BE2C (cell line): Measurements from ENCODE around the gene TRDMT1.

Experiments
- DNase-seq: peaks from one replicate; pipeline ENCODE4 v3.0.0-alpha.2; 2020
- H3K27me3 ChIP-seq: fragments of 250-450 bp; sonication (Bioruptor Pico); 2 replicates; pipeline ENCODE4 v1.5.1; 2020; ENCODE audit warnings: mild to moderate bottlenecking
- H3K36me3 ChIP-seq: fragments of 250-450 bp; sonication (Bioruptor Pico); 2 replicates; pipeline ENCODE4 v1.5.1; 2020; ENCODE audit warnings: mild to moderate bottlenecking
- H3K4me1 ChIP-seq: fragments of 250-450 bp; sonication (Bioruptor Pico); 2 replicates; pipeline ENCODE4 v1.5.1; 2020
- H3K4me3 ChIP-seq: 2 replicates; pipeline ENCODE4 v1.5.1; 2011; ENCODE audit warnings: low read depth, low read length
- H3K9me3 ChIP-seq: fragments of 250-450 bp; sonication (Bioruptor Pico); 2 replicates; pipeline ENCODE4 v1.5.1; 2020
- CTCF ChIP-seq: IDR thresholded peaks from 2 replicates; pipeline ENCODE4 v1.5.1; 2012; ENCODE audit warnings: mild to moderate bottlenecking, low read depth, low read length

The TRDMT1 gene

GRCh38 chr10:17112566-17112965, 88.9 kb downstream of the TRDMT1 start:
- H3K27me3 ChIP-seq: no peaks in the 10 kb centered on the region
- H3K4me1 ChIP-seq: no peaks in the 10 kb centered on the region; the same call in 1 of the 2 replicates
- TF ChIP-seq CTCF: no peak
- H3K4me3 ChIP-seq: no peak overlapping the region
- no peaks in the 10 kb centered on the region for H3K9me3 ChIP-seq
- H3K36me3 ChIP-seq: no peaks in the 10 kb centered on the region
- no peak for DNase-seq

GRCh38 chr10:17109475-17110207, 91.8 kb downstream of the TRDMT1 start:
- Histone ChIP-seq H3K9me3 (no peaks in the 10 kb centered on the region), H3K4me3 (no peak overlapping the region), H3K36me3 (no peaks in the 10 kb centered on the region), H3K27me3 (no peaks in the 10 kb centered on the region), H3K4me1 (no peaks in the 10 kb centered on the region; the same call in 1 of the 2 replicates)
- no peak for TF ChIP-seq CTCF
- no peak for DNase-seq

GRCh38 chr10:17109046-17109445, 92.4 kb downstream of the TRDMT1 start:
- H3K27me3 ChIP-seq: no peaks in the 10 kb centered on the region
- no peaks in the 10 kb centered on the region for H3K9me3 ChIP-seq
- no peaks in the 10 kb centered on the region; the same call in 1 of the 2 replicates for H3K4me1 ChIP-seq
- no peak for TF ChIP-seq CTCF
- no peaks in the 10 kb centered on the region for H3K36me3 ChIP-seq
- H3K4me3 ChIP-seq: no peak overlapping the region
- DNase-seq: no peak

GRCh38 chr10:17106991-17107390, 94.5 kb downstream of the TRDMT1 start:
- no peaks in the 10 kb centered on the region for H3K27me3 ChIP-seq
- no peak for TF ChIP-seq CTCF
- H3K36me3 ChIP-seq: no peaks in the 10 kb centered on the region
- DNase-seq: no peak
- no peaks in the 10 kb centered on the region; the same call in 1 of the 2 replicates for H3K4me1 ChIP-seq
- H3K9me3 ChIP-seq: no peaks in the 10 kb centered on the region
- no peak overlapping the region for H3K4me3 ChIP-seq

GRCh38 chr10:17101910-17102266, 99.6 kb downstream of the TRDMT1 start:
- Histone ChIP-seq H3K36me3 (no peaks in the 10 kb centered on the region), H3K4me1 (no peaks in the 10 kb centered on the region), H3K9me3 (no peaks in the 10 kb centered on the region), H3K4me3 (no peak overlapping the region), H3K27me3 (no peaks in the 10 kb centered on the region)
- TF ChIP-seq CTCF: no peak
- no peak for DNase-seq

GRCh38 chr10:17101257-17101909, 100.1 kb downstream of the TRDMT1 start:
- H3K27me3 ChIP-seq: no peaks in the 10 kb centered on the region
- no peaks in the 10 kb centered on the region for H3K9me3 ChIP-seq
- H3K4me3 ChIP-seq: no peak overlapping the region
- H3K4me1 ChIP-seq: no peaks in the 10 kb centered on the region
- H3K36me3 ChIP-seq: no peaks in the 10 kb centered on the region
- DNase-seq: no peak
- no peak for TF ChIP-seq CTCF
